Activated CD4-positive, alpha-beta T cell treated with anti-CD3 and anti-CD28 coated beads for 24 hours (primary cell): Measurements from ENCODE around the gene C6orf58.

Source experiments
- DNase-seq, 2 donors: peaks; one replicate each; pipeline ENCODE4 v3.0.0-alpha.2; 2020; ENCODE audit warnings: low read depth in 2 of 2

Gene C6orf58

GRCh38 chr6:127576874-127577273 is at the start of gene C6orf58:
Gene C6orf58 (plus strand): TSS chr6:127577174. CDS start chr6:127577186, 12 bp downstream.
- no peak for DNase-seq

GRCh38 chr6:127533011-127533410 is 44.0 kb upstream of the C6orf58 start:
- DNase-seq = no peak

GRCh38 chr6:127533736-127534135 is 43.2 kb upstream of the C6orf58 start:
- DNase-seq = no peak

GRCh38 chr6:127538750-127539264 is 38.2 kb upstream of the C6orf58 start:
- no peak for DNase-seq

- no peak for DNase-seq
Observed at GRCh38 chr6:127539272-127539671, 37.7 kb upstream of the C6orf58 start.

GRCh38 chr6:127547215-127547614 is 29.8 kb upstream of the C6orf58 start:
- DNase-seq = no peak

GRCh38 chr6:127547904-127548649 is 28.9 kb upstream of the C6orf58 start:
- no peak for DNase-seq

- no peak for DNase-seq
Observed at GRCh38 chr6:127550403-127550802, 26.6 kb upstream of the C6orf58 start.

GRCh38 chr6:127554435-127555006 is 22.5 kb upstream of the C6orf58 start:
- DNase-seq = no peak

GRCh38 chr6:127561660-127562059 is 15.3 kb upstream of the C6orf58 start:
- no peak for DNase-seq

- DNase-seq = no peak
Observed at GRCh38 chr6:127564761-127565160, 12.2 kb upstream of the C6orf58 start.

GRCh38 chr6:127566119-127566518 is 10.9 kb upstream of the C6orf58 start:
- no peak for DNase-seq

- no peak for DNase-seq
Observed at GRCh38 chr6:127566651-127567050, 10.3 kb upstream of the C6orf58 start.

GRCh38 chr6:127567476-127567875 is 9.5 kb upstream of the C6orf58 start:
- no peak for DNase-seq

GRCh38 chr6:127570739-127571389 is 6.1 kb upstream of the C6orf58 start:
- DNase-seq = no peak

- DNase-seq = no peak
Observed at GRCh38 chr6:127578900-127579299, 1.9 kb downstream of the C6orf58 start.

- no peak for DNase-seq
Observed at GRCh38 chr6:127581576-127581975, 4.6 kb downstream of the C6orf58 start.

GRCh38 chr6:127582777-127583462 is 5.9 kb downstream of the C6orf58 start:
- no peak for DNase-seq

GRCh38 chr6:127585123-127585522 is 8.1 kb downstream of the C6orf58 start:
- no peak for DNase-seq

GRCh38 chr6:127586372-127586771 is 9.4 kb downstream of the C6orf58 start:
- DNase-seq = no peak

- no peak for DNase-seq
Observed at GRCh38 chr6:127587875-127588274, 10.9 kb downstream of the C6orf58 start.

GRCh38 chr6:127589135-127589534 is 12.2 kb downstream of the C6orf58 start:
- DNase-seq = no peak
